Fibroblast of mammary gland (primary cell): ENCODE results near the gene SFTPA2.
"Not testable (repeated sequence)": the region's sequence is repeated elsewhere in the genome, so short reads cannot be mapped to it uniquely, and the experiment has no call there.

ENCODE experiments used
- DNase-seq: peaks from one replicate; pipeline ENCODE4 v3.0.0-alpha.2; 2010; ENCODE audit warnings: low read depth
- H3K4me3 ChIP-seq: 2 replicates; pipeline ENCODE4 v1.5.1; 2011; ENCODE audit warnings: low read depth, mild to moderate bottlenecking, low read length, moderate library complexity; ENCODE audit not compliant: control insufficient read depth
- TF ChIP-seq, protein P1 (sequence below): conservative IDR thresholded peaks from 2 replicates; pipeline ENCODE4 v1.5.1; 2011; ENCODE audit warnings: low read depth, low read length, inconsistent platforms; ENCODE audit not compliant: control insufficient read depth, insufficient read depth

Gene SFTPA2

DNA sequence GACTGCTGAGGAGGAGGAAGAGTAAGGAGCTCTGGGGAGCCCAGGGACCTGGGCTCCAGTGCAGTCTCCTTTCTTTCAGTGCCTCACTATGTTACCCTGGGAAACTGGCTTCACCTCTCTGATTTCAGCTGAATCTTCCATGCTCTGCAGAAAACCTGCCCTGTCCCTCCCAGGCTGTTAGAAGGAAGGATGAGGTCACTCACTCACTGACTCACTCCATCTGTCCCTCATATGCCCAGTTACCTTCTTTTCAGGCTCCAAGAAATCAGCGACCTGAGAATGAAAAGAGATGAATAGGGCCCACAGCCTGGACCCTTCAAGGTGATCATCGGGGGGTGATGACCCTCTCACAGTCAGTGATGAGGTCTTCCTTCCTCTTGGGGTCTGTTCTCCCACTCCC lies 481 bp downstream of the SFTPA2 start:
- peak; percentile 45 for DNase-seq
- TF ChIP-seq, protein P1, sequence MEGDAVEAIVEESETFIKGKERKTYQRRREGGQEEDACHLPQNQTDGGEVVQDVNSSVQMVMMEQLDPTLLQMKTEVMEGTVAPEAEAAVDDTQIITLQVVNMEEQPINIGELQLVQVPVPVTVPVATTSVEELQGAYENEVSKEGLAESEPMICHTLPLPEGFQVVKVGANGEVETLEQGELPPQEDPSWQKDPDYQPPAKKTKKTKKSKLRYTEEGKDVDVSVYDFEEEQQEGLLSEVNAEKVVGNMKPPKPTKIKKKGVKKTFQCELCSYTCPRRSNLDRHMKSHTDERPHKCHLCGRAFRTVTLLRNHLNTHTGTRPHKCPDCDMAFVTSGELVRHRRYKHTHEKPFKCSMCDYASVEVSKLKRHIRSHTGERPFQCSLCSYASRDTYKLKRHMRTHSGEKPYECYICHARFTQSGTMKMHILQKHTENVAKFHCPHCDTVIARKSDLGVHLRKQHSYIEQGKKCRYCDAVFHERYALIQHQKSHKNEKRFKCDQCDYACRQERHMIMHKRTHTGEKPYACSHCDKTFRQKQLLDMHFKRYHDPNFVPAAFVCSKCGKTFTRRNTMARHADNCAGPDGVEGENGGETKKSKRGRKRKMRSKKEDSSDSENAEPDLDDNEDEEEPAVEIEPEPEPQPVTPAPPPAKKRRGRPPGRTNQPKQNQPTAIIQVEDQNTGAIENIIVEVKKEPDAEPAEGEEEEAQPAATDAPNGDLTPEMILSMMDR, result no peak
- H3K4me3 ChIP-seq, result no peak overlapping the region

DNA sequence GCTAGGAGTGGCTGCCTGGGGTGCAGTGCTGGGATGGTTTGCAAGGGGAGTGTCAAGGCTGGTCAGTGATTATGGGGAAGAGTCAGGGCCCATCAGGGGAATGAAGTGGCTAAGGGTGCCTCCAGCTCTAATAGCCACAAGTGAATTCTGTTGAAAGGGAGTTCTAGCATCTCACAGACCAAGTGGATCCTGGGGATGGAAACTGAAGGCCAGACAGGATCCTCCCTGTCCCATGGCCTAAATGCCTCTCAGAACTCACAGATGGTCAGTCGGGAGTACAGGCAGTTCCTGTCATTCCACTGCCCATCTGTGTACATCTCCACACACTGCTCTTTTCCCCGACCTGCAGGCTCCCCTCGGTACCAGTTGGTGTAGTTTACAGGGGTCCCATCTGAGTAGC lies 3.2 kb downstream of the SFTPA2 start:
- DNase-seq, H3K4me3 ChIP-seq: not testable (repeated sequence)

DNA sequence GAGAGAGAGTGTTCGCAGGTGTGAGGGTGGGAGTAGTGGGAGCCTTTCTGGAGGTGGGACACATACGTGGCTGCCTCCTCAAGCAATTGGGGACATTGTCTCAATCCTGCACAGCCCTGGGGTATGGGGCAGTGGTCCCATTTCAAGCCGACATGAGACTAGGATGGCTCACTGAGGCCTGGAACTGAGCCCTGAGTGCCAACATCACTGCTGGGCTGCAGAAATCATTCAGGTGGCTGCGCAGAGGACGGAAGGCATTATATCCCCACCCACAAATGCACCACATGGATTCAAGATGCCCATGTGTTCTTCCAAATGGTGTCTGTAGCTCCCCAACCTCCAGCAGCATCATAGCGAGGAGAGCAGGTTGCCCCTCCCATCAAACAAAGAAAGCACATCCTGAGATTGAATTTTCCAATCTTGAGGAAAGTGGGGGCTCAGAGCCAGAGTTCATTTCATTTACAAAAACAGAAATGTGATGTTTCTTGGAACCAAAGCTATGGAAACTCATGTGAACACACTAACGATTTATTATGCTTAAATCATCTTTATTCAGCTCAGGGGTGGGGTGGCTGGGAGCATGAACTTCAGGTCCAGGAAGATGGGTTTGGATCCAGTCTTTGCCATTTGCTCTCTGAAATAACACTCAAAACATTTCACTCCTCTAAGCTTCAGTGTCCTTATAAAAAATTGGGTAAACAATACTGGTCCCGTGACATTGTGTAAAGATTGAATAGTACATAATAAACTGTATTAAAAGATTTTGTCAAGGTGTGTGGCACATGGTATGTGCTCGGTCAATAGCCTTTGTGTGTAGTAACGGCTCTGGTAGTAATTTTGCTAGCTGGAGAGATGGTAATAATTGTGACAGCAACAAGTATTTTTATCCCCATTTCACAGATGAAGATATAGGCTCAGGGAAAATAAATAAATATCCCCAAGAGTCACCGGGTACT lies 4.6 kb downstream of the SFTPA2 start:
- H3K4me3 ChIP-seq, result no peak overlapping the region
- DNase-seq, result no peak
- TF ChIP-seq, protein P1, result no peak

- TF ChIP-seq, protein P1, result no peak
- no peak overlapping the region for H3K4me3 ChIP-seq
- no peak for DNase-seq
Measured at GRCh38 chr10:79552143-79552542, 8.1 kb downstream of the SFTPA2 start.

- no peak overlapping the region for H3K4me3 ChIP-seq
- TF ChIP-seq, protein P1, result no peak
- DNase-seq, result no peak
Measured at GRCh38 chr10:79547973-79548372, 12.2 kb downstream of the SFTPA2 start.

- not testable (repeated sequence) for DNase-seq, H3K4me3 ChIP-seq
Measured at GRCh38 chr10:79547128-79547527, 13.1 kb downstream of the SFTPA2 start.

DNA sequence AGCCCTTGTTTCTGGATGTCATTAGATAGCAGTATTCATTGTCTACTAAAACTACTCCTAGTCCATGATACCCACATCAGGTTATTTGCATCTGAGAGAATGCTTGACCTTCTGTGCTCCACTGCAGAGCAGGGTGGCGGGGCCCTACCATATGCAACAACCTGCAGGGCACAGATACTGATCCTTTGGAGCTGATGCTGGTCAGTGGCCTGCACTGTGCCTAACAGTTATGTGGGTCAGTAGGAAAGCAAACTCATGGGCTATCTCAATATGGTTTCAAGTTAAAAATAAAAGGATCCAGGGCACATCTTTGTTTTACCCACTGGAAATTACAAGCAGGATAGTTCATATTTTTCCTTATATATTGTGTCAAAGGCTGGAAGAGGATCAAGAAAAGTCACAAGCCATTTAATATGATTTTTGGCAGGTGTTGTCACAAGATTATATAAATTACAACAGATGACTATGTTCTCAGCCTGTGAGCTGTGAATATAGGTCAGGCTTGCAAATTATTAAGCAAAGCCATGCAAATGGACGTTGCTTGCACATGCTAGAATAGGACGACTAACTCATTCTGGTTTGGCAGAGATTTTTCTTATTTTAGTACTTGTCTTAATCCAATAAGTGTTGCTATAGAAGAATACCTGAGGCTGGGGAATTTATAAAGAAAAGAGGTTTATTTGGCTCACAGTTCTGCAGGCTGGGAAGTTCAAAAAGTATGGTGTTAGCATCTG lies 15.1 kb downstream of the SFTPA2 start:
- DNase-seq, H3K4me3 ChIP-seq: not testable (repeated sequence)

- DNase-seq, H3K4me3 ChIP-seq: not testable (repeated sequence)
Measured at GRCh38 chr10:79544408-79544807, 15.8 kb downstream of the SFTPA2 start.
